MM.1S (cell line): ENCODE measurements around the gene RNF25.

Experiments used
- CTCF ChIP-seq: fragments of 300-600 bp; sonication (generic); IDR thresholded peaks from 2 replicates; pipeline ENCODE4 v1.5.1; 2016; ENCODE audit warnings: antibody characterized with exemption, low read length, mixed read lengths
- EZH2 ChIP-seq: fragments of 300-600 bp; sonication (generic); optimal IDR thresholded peaks from 2 replicates; pipeline ENCODE3; 2017; ENCODE audit warnings: low read depth, mild to moderate bottlenecking, antibody characterized with exemption, low read length, mixed read lengths

DNA sequence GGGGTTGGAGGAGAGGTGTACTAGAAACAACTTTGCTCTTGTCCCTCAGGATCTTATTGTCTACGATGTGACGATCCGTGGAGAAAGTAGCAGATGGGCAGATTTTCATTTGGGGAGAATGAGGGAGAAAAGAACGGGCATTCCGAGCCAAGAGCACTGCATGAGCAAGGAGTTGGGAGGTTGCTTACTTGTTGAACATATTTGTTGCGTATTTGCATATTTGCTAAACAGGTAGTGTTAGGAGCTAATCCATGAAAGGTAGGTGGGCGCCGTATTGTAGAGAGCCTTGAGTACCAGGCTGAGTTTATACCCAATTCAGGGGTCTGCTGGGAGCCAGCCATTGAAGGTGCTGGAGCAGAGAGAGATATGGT, 11.8 kb downstream of the RNF25 start:
- TF ChIP-seq CTCF, result no peak
- TF ChIP-seq EZH2, result no peak
